Lower leg skin (tissue), 3 donors: ENCODE data around the gene RAPGEF6.

Experiments
- POLR2A ChIP-seq, 2 donors: fragments of 450-650 bp; IDR thresholded peaks; one replicate each; pipeline ENCODE4 v1.6.1; 2016 to 2017; ENCODE audit warnings: antibody characterized with exemption in 2 of 2, mild to moderate bottlenecking in 1 of 2, moderate library complexity in 1 of 2
- TF ChIP-seq, protein P1 (sequence below), 3 donors: fragments of 450-650 bp; IDR thresholded peaks; one replicate each; pipeline ENCODE4 v1.5.1; 2016; ENCODE audit warnings: antibody characterized with exemption in 3 of 3, mild to moderate bottlenecking in 3 of 3, moderate library complexity in 2 of 3

DNA sequence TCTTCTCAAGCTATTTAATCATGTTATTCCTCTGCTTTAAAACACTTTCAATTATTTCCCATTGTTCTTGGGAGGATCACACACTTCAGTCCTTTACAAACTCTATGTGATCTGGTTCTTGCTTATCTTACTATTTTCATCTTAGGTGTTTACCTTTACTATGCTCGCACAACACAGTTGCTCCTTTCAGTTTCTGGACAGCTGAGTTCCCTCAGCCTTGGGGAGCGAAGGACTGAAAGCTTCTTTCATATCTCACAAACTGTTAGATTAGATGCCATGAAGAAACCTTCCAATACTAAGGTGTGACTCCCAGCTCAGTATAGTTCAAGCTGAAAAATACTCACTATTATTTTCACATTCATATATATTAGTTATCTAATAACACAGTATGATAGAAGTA, 253.3 kb downstream of the RAPGEF6 start:
- TF ChIP-seq, protein P1, sequence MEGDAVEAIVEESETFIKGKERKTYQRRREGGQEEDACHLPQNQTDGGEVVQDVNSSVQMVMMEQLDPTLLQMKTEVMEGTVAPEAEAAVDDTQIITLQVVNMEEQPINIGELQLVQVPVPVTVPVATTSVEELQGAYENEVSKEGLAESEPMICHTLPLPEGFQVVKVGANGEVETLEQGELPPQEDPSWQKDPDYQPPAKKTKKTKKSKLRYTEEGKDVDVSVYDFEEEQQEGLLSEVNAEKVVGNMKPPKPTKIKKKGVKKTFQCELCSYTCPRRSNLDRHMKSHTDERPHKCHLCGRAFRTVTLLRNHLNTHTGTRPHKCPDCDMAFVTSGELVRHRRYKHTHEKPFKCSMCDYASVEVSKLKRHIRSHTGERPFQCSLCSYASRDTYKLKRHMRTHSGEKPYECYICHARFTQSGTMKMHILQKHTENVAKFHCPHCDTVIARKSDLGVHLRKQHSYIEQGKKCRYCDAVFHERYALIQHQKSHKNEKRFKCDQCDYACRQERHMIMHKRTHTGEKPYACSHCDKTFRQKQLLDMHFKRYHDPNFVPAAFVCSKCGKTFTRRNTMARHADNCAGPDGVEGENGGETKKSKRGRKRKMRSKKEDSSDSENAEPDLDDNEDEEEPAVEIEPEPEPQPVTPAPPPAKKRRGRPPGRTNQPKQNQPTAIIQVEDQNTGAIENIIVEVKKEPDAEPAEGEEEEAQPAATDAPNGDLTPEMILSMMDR (IDR thresholded peaks at IDR 0.05) = no peak
- TF ChIP-seq POLR2A (IDR thresholded peaks at IDR 0.05) = no peak
